ENCODE measurements around the gene DIAPH2.

DNA sequence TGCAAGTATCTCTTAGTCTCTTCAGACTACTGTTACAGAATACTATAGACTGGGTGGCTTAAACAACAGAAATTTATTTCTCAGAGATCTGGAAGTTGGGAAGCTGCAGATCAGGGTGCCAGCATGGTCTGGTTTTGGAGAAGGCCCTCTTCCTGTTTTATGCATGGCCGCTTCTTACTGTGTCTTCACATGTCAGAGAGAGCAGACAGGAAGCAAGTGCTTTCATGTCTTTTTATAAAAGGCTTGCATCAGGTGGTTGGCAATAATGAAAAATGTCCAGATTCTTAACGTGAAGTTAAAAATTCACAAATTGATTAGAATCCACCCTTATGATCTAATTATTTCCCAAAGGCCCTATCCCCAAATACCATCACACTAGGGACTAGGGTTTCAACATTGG is 484.0 kb downstream of the DIAPH2 start:
- TF ChIP-seq POLR2A (IDR thresholded peaks at IDR 0.05; ENCODE audit: low read depth, low read length) (no peak), POLR2AphosphoS5 (IDR thresholded peaks at IDR 0.05; ENCODE audit: low read depth, low read length) (no peak), TAF1 (IDR thresholded peaks at IDR 0.05; ENCODE audit: low read depth, low read length) (no peak), SPI1 (IDR thresholded peaks at IDR 0.05; ENCODE audit: low read depth, low read length) (peak; percentile 28; the same call in 1 of the 2 replicates), POU2F2 (IDR thresholded peaks at IDR 0.05; ENCODE audit: low read depth, low read length) (no peak), PAX5 (IDR thresholded peaks at IDR 0.05; ENCODE audit: insufficient read depth, low read length, severe bottlenecking) (no peak)

Measured in GM12891 (cell line).